HG03520 (cell line): ENCODE measurements around the gene MANF.
"Not testable (repeated sequence)": the region's sequence is repeated elsewhere in the genome, so short reads cannot be mapped to it uniquely, and the experiment has no call there.

Source experiments
- ATAC-seq: cut with Tn5 transposase; IDR thresholded peaks from one replicate; pipeline ENCODE4 v1.9.1; 2021; ENCODE audit warnings: mild to moderate bottlenecking, moderate library complexity; ENCODE audit not compliant: unreplicated experiment

Gene MANF

DNA sequence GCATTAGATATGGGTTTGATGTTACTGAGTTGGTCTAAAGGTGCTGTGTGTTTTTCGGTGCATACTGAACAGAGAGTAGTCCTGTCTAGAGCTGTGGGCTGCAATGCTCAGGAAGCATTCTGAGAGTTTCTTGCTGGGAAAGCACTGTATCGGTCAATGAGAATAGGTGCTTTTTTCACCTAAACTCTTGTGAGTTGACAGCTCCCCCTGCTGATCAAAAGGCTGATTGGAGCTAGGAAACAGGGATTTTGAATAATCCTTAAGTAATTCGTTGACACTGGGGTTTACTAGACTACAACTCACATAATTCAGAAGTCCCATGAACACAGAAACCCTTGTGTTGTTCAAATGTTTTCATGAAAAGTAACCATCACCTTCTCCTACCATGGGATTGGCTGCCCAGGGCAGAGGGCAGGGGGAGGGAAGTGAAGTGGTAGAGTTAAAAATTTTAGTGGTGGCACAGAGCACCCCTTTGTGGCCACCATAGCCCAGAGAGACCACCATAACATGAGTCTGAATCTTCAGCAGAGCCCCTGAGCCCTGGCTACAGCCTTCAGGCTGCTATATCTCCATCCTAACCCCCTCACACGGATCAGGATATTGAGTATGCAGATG is 13.0 kb upstream of the MANF start:
- ATAC-seq = no peak

DNA sequence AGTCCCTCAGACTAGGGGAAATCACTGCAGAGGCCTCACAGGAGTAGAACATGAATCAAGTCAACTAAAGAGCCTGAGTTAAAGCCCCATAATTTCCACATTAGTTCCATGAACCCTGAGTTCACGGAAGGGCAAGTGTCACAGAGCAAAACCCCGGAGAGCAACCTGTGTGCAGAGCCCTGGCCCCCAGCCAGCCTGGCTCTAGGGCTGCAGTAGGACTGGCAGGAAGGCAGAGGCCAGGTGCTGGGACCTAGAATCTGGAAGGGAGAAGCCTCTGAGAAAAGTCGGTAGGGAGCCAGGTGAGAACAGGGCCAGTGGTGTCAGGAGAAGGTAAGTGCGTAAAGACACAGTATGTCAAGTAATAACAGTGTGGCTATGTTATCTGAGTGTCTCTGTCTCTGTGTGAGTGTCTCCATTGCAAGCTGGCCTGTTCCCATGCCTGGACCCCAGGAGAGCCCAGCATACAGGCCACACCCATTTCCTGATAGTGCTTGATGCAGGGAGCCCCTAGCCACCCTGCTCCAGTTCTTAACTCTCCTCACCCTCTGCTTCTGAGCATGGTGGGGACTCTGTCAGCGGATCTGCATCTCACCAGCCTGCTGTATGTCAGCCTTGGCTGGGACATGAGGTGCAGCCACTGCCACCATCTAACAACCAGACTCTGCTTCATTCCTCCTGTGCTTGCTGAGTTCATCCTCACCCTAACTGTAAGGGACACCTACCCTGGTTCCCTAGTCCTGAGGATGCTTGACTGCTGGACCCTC is 11.3 kb upstream of the MANF start:
- ATAC-seq = no peak

DNA sequence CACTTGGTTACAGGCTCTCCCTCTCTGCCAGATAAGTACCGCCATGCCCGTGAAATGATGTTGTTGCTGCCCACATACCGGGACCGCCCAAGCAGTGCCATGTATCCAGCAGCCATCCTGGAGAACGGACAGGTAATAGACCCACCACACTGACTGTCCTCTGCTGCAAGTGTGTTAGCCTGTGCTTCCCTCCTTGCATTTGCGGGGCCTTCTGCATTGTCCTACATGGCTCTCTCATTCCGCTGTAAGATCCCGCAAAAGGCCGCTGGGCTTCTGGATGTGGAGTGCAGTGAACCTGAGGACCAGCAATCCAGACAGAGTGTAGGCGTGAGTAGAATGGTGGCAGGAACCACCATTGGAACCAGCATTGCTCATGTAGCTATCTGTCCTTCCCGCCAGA is 10.6 kb upstream of the MANF start:
- no peak for ATAC-seq

DNA sequence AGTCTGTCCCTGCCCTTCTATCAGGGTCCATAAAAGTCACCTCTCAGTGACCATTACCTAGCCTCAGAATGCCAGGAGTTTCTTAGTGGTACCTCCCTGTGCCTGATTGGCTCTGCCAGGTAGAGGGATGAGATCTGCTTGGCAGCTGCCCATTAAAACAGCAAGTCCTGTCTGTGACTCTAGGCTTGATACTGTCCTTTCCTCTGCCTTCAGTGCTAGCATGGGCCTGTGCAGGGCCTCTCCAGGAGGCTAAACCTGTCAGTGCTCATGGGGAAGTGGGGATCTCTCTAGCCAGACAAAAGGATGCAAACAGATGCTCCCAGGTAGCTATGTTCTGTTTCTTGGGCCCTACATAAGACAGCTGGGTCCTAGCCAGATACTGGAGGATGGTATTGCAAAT is 10.0 kb upstream of the MANF start:
- ATAC-seq = no peak

DNA sequence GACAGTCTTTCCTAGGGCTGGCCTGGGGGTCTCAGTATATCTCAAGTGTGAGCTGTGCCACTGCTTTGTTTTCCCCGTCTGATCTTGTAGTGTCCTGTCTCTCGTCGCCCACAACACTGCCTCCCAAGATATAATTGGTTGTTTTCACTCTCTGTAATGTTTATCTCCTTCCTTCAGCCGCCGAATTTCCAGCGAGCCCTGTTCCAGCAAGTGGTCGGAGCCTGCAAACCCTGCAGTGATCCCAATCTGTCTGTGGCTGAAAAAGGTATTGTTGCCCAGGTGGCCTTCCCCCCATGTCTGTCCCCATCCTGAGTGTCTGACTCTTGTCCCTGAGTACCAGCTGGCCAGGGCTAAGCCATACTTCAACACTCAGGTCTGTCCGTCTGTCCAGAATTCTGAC is 9.5 kb upstream of the MANF start:
- ATAC-seq = no peak

DNA sequence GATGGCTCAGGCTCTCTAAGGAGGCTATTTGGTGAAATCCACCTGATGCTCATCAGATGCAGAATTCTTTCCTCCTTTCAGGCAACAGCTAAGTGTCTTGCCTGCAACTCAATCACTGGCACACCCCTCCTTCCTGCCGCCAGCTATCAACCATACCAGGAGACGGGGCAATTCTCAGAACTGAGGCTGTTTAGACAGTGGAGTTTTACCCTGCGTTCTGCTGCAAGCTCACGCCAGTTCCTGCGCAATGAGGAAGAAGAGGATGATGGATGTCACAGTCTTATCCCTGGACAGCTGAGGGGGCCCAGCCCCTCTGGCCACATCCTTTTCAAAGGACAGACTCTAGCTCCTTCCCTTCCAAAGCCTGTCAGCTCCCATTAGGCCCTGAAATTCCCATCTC is 7.0 kb upstream of the MANF start:
- ATAC-seq = no peak

DNA sequence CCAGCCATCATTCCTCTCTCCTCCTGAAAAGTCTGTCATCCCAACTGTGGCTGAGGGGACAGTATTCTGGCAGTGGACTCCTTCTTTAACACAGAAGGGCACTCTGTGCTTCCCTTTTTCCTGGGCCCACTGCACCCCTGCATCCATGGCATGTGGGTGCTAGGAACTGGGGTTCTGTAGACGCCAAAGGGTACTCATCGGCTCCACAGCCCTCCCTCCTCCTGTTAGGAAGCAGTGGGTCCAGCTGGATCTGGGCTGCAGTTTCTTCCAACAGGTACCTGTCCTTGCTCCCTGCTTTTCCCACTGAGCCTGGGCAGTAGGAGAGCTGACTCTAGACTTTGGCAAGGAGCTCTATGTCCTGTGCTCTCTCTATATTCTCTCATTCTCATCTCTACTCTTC is 6.4 kb upstream of the MANF start:
- ATAC-seq = no peak

DNA sequence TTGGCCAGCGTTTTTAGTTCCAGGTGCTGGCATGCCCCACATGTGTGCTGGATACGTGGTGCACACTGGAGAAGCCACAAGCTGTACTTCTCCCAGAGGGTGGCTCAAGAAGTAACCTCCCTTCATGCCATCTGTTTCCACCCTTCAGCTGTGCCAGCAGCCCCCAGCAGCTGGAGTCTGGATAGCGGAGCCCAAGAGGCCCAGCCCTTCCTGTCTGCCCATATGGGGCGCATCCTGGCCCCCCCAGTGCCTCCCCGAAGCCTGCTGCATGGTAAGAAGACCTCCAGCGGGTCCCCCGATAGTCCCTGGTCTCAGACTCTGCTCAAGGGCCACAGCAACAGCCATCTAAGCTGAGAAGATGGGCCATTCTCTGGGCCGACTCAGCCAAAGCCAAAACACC is 5.8 kb upstream of the MANF start:
- no peak for ATAC-seq

DNA sequence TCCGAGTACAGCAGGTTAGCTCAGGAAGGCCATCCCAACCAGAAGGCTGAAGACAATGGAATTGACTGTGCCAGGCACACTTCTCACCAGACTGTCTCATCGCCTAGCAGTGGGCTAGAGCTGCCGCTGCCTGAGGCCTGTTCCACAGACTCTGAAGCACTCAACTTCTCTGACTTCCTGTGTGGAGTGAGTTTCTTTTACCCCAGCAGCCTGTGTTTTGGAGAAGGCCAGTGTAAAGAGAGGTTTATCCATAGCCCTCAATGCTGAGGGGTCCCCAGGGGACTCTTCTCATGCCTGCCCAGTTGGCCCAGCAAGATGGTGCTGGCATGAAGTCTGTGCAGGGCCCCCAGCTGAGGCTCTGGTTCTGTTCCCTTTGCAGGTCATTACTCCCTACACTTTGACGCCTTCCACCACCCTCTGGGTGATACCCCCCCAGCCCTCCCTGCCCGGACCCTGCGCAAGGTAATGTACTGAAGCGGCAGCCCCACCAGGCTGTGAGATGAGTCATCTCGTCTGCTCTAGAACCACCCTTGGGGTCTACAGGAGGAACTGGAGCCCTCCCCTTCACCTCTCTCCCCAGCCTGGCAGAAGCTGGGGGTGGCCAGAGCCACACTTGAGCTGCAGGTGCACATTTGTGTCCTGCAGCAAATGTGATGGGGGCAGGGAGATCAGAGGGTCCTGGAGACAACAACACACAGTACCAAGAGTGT is 5.2 kb upstream of the MANF start:
- no peak for ATAC-seq

DNA sequence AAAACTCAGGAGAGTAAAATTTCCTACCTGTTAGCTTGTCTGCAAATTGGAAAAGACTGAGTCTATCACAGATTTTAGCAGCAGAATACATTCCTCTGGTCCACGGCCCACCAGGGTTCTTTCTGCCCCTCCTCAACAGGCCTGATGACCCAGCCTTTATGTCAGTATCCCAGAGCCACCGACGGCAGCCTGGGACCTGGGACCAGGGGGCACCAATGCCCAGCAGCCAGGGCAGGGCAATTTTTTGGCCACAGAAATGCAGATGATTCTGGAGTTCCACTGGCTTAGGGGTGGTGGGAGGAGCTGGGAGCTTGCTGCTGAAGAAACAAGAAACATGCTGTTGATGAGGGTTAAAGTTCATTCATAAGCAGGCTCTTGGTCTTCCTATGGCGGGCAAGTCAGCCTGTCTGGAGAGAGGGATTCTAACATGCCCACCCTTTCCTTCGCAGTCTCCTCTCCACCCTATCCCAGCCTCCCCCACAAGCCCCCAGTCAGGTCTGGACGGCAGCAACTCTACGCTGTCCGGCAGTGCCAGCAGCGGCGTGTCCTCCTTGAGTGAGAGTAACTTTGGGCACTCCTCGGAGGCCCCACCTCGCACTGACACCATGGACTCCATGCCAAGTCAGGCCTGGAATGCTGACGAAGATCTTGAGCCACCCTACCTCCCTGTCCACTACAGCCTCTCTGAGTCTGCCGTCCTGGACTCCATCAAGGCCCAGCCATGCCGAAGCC is 4.3 kb upstream of the MANF start:
- no peak for ATAC-seq

DNA sequence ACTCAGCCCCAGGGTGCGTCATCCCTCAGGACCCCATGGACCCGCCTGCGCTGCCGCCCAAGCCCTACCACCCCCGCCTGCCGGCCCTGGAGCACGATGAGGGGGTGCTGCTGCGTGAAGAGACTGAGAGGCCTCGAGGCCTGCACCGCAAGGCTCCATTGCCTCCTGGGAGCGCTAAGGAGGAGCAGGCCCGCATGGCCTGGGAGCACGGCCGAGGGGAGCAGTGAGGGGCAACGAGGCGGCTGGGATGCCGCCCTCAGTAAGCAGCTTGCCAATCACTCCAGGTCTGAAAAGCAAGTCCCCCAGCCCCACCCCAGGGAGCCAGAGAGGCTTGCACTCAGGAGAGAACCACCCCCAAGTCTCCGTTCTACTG is 3.8 kb upstream of the MANF start:
- no peak for ATAC-seq

DNA sequence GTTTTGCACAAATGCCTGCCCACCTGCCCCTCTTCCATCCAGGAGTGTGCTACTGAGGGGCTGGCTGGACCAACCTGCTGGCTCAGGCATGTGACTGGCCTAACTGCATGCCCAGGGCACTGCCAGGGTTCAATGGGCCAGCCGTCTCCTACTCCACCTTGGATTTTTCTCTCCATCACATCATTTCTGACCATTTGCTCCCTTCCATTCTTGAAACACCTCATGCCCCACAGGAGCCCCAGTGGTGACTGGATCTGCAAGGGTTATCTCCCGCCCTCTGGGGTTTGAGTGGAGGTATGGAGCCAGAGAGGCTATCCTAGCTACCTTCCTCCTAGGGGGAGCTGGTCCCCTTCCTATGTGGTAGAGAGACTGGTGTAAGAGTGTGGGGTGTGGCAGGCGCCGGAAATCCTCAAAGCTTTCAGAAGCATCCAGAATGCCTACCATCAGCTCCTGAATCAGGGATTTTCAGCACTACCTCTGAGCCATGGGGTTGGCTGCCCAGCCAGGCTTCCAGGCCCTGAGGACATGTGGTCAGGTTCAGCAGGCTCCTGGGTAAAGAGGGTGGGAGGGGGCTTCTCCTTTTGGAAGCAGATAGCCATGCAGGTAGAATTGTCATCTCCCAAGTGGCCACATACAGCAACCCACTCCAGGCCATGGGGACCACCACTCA is 2.9 kb upstream of the MANF start:
- no peak for ATAC-seq

DNA sequence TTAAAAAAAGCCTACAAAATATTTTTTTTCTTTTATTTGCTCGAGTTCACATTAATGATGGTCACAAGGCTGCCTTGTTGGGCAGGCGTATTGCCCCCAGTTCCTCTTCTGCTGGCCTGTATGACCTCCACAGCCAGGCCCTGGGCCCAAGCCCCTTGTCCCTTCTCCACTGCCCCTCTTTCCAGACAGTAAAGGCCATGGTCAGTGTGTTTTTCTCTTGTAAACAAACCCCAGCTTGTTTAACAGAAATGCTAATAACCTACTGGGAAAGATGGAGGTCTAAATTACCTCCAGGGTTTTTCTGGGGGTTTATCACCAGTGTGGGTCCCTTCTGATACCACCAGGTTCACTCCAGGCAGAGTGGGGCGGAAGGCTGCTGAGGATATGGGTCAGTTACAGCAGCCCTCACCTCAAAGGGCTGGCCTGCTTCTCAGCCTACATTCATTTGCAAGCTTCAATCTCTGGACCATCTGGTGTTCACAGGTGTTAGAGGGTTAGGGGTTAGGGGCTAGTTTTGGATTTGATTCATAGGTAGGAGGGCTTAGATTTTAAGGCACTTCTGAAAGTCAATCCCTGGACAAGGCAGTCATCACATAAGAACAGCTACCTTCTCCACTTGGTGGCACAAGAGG is 2.0 kb upstream of the MANF start:
- ATAC-seq = no peak

DNA sequence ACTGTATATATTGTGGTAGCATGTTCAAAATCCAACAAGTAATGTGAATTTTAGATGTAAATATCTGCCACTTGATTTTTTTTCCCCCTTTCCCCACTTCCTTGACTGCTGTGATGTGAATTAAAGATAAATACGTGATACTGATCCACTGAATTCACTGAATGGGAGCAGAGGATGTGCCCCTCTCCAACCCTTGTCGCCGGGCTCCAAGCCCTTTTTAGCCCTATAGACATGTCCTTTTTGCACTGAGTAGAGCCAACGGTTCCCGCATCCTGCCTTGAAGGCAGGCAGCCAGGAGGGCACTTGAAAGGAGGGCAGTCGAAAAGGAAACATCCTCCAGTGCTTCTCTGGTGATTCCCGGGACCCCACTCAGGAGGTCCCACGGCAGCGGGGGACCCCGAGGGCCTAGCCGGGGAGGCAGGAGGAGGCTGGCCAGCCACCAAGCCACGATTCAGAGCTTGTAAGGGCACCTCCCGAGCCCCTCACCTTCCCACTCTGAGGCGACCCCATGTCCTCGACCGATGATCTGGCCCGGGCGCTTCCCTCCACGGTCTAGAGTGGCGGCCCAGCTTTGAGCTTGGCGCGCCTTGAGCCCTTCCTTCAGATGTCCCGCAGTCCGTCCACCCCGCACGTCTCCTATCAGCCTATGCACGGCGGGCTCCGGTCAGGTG is 901 bp upstream of the MANF start:
- peak; percentile 7 for ATAC-seq

DNA sequence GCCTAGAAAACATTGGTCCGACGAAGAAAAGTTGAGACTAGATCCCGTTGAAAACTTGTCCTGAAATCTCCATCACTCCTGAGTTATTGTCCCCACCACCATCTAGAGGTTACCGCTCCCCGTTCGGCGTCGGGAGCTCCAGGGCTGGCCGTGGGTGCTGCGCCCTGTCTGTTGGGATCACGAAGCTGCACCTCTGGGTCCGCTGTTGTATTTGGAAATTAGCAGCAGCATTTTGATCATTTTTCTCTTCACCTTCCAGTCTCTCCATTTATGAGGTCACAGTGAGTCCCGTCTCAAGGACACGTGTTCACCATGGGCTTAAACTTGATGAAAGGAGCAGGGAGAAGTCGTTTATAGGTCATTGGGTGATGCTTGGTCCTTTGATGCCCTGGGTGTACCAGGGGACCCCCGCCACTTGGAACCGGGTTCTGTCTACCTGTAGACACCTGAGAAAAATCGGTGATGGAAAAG is 565 bp downstream of the MANF start:
- no peak for ATAC-seq

DNA sequence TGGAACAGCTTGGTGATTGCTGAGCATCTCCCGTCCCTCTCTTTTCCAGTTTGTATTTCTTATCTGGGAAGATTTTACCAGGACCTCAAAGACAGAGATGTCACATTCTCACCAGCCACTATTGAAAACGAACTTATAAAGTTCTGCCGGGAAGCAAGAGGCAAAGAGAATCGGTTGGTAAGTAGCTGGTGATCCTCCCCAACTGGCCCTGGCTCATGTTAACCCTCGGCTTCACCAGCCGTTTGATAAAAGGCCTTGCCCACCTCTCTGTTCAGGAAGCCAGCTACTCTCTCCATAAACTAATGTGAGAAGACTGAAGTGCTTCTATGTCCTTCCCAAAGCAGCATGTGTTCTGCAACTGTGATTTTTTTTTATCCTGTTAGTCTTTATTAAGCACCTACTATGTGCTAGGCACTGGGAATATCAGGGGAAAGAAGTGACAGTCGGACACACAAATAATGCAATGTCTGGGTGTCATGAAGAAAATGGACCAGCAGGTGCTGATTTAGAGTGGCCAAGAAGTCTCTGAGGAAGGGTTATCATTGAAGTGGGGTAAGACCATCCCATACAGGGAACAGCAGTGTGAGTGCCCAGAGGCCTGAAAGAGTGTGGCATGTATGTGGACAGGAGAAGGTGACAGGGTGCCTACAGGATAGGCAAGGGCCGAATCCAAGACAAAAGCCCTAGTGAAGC is 1.2 kb downstream of the MANF start:
- no peak for ATAC-seq

DNA sequence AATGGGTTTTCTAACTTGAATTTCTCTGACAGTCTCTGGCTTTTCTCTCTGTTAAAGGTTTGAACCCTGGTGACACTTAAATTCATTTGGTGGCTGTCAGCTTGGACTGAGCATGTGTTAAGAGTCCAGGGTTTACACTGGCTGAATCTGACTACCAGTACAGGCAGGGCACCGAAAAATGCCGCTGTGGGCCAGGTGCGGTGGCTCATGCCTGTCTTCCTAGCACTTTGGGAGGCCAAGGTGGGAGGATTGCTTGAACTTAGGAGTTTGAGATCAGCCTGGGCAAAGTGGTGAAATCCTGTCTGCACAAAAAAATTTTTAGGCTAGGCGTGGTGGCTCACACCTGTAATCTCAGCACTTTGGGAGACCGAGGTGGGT is 1.8 kb downstream of the MANF start:
- no peak for ATAC-seq

DNA sequence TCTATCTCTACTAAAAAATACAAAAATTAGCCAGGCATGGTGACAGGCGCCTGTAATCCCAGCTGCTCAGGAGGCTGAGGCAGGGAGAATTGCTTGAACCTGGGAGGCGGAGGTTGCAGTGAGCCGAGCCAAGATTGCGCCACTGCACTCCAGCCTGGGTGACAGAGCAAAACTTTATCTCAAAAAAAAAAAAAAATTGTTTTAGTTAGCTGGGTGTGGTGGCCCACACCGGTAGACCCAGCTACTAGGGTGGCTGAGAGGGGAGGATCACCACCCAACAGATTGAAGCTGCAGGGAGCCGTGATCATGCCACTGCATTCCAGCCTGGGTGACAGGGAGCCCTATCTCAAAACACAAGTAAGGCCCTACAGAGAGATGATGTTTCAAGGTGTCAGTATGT is 2.2 kb downstream of the MANF start:
- not testable (repeated sequence) for ATAC-seq

DNA sequence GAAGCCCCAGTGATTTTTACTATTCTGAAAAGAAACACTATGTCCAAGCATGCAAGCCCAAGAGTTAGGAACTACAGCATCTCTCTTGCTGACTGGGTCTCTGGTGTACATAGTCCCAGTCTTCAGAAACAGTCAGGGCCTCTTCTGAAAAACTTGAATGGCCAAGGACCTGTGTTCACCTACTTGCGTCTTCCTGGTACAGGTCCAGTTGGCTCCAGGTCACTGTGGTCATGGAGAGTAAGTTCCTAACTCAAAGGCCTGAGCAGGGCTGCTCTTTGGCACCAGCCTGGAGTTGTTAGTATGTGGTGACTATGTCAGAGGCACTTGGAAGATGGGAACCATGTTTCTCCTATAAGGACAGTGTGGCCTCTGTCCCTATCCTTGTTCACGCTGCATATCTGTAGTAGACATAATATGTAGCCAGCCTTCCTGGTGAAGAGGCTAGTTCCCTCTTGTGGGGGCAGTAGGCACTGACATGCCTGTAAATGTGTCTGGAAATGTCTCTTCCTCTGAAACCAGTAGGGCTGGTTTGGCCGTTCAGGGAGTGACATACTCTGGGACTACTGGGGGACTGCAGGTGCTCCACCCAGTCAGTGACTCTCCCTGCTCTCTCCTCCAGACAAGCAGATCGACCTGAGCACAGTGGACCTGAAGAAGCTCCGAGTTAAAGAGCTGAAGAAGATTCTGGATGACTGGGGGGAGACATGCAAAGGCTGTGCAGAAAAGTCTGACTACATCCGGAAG is 3.4 kb downstream of the MANF start:
- no peak for ATAC-seq
